ENCODE measurements around the gene PSME3IP1.

- TF ChIP-seq CTCF (conservative IDR thresholded peaks at IDR 0.05 in 1 of 2, IDR thresholded peaks at IDR 0.05 in 1 of 2; ENCODE audit: extremely low read depth in 1 of 2, insufficient read depth in 1 of 2, low read depth in 1 of 2, low read length in 2 of 2) (no peak), EZH2 (IDR thresholded peaks at IDR 0.05; ENCODE audit: borderline replicate concordance, low read length) (no peak)
These were observed 10.4 kb upstream of the PSME3IP1 start for GRCh38 chr16:57196286-57196685.
